ENCODE data around the gene CLEC9A.

DNA sequence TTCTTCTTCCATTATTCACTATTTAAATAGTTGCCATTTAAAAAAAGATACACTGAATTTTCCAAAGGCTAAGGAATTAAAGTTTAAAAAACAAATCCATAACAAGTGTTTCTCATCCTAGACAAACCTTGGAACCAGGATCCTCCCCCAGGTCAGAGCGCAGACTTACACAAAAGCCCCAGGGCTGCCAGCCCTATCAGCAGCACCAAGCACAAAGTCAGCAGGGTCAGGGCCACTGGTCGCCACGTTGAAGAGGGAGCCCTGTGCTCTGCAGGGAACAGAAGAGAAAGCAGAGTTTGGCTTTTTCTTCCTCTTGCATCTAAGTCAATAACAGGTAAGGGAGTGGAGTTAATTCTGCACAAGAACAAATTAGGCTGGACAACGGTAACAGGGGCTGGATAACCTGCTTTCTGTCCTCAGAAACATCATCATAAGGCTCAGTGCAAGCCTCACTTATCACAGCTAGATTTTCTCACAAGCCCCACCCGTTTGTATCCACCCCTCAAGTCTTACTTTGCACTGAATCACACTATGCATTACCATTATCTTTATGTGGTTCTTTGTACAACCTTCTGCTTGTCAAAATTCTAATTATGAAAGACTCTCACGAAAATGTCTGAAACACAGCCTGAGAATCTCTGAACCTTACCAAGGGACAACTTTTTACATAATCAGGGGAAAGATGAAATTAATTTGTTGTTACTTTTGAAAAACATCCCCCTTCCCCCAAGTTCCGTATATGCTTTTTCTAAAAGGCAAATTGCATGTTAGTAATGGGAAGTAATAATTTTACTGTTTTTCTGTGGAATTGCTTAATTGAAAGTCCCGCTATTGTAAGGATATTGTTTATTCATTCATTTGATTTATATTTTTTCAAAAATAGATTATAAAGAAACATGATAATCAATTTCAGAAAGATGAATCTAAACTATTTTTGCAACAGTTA, 58.7 kb downstream of the CLEC9A start:
- TF ChIP-seq, protein P1, sequence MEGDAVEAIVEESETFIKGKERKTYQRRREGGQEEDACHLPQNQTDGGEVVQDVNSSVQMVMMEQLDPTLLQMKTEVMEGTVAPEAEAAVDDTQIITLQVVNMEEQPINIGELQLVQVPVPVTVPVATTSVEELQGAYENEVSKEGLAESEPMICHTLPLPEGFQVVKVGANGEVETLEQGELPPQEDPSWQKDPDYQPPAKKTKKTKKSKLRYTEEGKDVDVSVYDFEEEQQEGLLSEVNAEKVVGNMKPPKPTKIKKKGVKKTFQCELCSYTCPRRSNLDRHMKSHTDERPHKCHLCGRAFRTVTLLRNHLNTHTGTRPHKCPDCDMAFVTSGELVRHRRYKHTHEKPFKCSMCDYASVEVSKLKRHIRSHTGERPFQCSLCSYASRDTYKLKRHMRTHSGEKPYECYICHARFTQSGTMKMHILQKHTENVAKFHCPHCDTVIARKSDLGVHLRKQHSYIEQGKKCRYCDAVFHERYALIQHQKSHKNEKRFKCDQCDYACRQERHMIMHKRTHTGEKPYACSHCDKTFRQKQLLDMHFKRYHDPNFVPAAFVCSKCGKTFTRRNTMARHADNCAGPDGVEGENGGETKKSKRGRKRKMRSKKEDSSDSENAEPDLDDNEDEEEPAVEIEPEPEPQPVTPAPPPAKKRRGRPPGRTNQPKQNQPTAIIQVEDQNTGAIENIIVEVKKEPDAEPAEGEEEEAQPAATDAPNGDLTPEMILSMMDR (IDR thresholded peaks at IDR 0.05) = no peak
- TF ChIP-seq POLR2A (IDR thresholded peaks at IDR 0.05) = no peak
